Heart left ventricle (tissue), 13 donors: ENCODE results near the gene ULK1.

Experiments used
- CTCF ChIP-seq, 12 donors: fragments of 200-600 bp; sonication (generic) in 4 of 12; IDR thresholded peaks; one replicate each; pipeline versions ENCODE4 v1.5.0 to v1.8.0; 2018 to 2022; ENCODE audit warnings: antibody characterized with exemption in 12 of 12, mild to moderate bottlenecking in 5 of 12
- POLR2A ChIP-seq, 2 donors: fragments of 450-650 bp; IDR thresholded peaks; one replicate each; pipeline ENCODE4 v1.6.1; 2017; ENCODE audit warnings: antibody characterized with exemption in 2 of 2, mild to moderate bottlenecking in 2 of 2, moderate library complexity in 2 of 2
- donor health status: ischemic (EF 13 %, LVEDD 7.1; RV severe dilation, severe dysfunction).
- donor health status: DM: no; HTN: yes; CAD: no.
- donor health status: DM: no; HTN: no; CAD: no.
- donor health status: ischemic (EF 25% LVEDD 6.9; RV normal size, moderate dysfunction).
- donor health status: ischemic (EF 25% LVEDD 5.7; RV mildly dilated, moderate dysfunction).
- donor health status: ischemic (EF 35%, LVEDD 5.7; RV mildly dilated, moderate dysfunction).
- donor health status: nonischemic (EF 11% LVEDD 7.7; RV severe dilation, severe dysfunction).
- donor health status: DM: yes; HTN: yes; CAD: no.
- donor health status: PGD.
- donor health status: ischemic (EF 29% LVEDD 5.4; RV normal size, mild dysfunction).
- donor health status: nonischemic (EF 23%, LVEDD 6.1; RV moderate dilation, normal function).

GRCh38 chr12:131849700-131850553 lies 44.5 kb upstream of the ULK1 start:
- TF ChIP-seq POLR2A (IDR thresholded peaks at IDR 0.05) (no peak), CTCF (IDR thresholded peaks at IDR 0.05) (no peak)
